K562 (cell line): Measurements from ENCODE around the gene ODAD4. TPM values are rescaled to one million over a fixed set of nuclear protein-coding genes. Genes with fewer than 3 reads are reported as not detected.

Source experiments
- EP400 ChIP-seq: fragments of 450-650 bp; IDR thresholded peaks from 2 replicates; pipeline ENCODE4 v1.6.1; 2017; ENCODE audit warnings: antibody characterized with exemption, mild to moderate bottlenecking, moderate library complexity
- HINFP ChIP-seq: fragments of 450-650 bp; conservative IDR thresholded peaks from 2 replicates; pipeline ENCODE4 v1.6.1; 2016; ENCODE audit warnings: missing genetic modification characterization, low read depth, mild to moderate bottlenecking, control low read depth, missing compliant biosample characterization
- HNRNPLL ChIP-seq: fragments of 200-400 bp; formaldehyde crosslinking; IDR thresholded peaks from 2 replicates; pipeline ENCODE4 v1.6.1; 2017; ENCODE audit warnings: low read length, low read depth, mild to moderate bottlenecking; ENCODE audit not compliant: poor library complexity, severe bottlenecking
- MLLT1 ChIP-seq, 2 experiments: fragments of 450-650 bp; IDR thresholded peaks; 2 replicates each; pipeline ENCODE4 v1.6.1; 2016
- PBX2 ChIP-seq, 2 experiments: IDR thresholded peaks in 1 of 2; conservative IDR thresholded peaks in 1 of 2; 2 replicates each; pipeline ENCODE4 v1.6.1; 2016; ENCODE audit warnings: low read depth in 2 of 2, mild to moderate bottlenecking in 1 of 2, missing compliant biosample characterization in 1 of 2, missing genetic modification characterization in 1 of 2, moderate library complexity in 1 of 2
- TFAP4 ChIP-seq: sonication (generic); formaldehyde crosslinking; IDR thresholded peaks from 2 replicates; pipeline ENCODE4 v1.8.0; 2022; ENCODE audit warnings: missing genetic modification reagents, mild to moderate bottlenecking, moderate library complexity, borderline replicate concordance
- polyA plus RNA-seq, 8 experiments: library from polyadenylated mRNA; depleted of rRNA in 4 of 8; stranded (reverse) in 5 of 8; unstranded in 3 of 8; fragments of >200 nt; fragmentation: Nextera tagmentation in 2 of 8; fragmentation: Illumina TruSeq in 1 of 8; extraction: Ambion mirVana in 2 of 8; extraction: Trizol in 1 of 8; gene quantifications; 2 replicates each; pipeline versions ENCODE4 v1.2.1 to v1.2.3, GENCODE V29; 2011 to 2014; ENCODE audit warnings: inconsistent platforms in 1 of 8, missing spikeins in 1 of 8
- total RNA-seq, 7 experiments: library from RNA; depleted of rRNA in 6 of 7; stranded (reverse); fragments of >200 nt in 6 of 7; fragmentation: Illumina TruSeq in 2 of 7; extraction: Trizol in 2 of 7; gene quantifications; 2 replicates each; pipeline versions ENCODE4 v1.2.1 to v1.2.3, GENCODE V29; 2011 to 2021; ENCODE audit warnings: low replicate concordance in 1 of 7
- TF ChIP-seq, protein P1 (sequence below), 3 experiments: IDR thresholded peaks in 2 of 3; conservative IDR thresholded peaks in 1 of 3; 2 replicates each; pipeline ENCODE4 v1.5.1; 2011 to 2012; ENCODE audit warnings: low read length in 3 of 3, mild to moderate bottlenecking in 3 of 3, control low read depth in 2 of 3, improper control_type of control experiment in 1 of 3, inconsistent platforms in 1 of 3, low read depth in 1 of 3, mixed read lengths in 1 of 3, moderate library complexity in 1 of 3; ENCODE audit not compliant: insufficient read depth in 2 of 3
- TF ChIP-seq, protein P2 (sequence below): fragments of 450-650 bp; conservative IDR thresholded peaks from 2 replicates; pipeline ENCODE4 v1.6.1; 2016; ENCODE audit warnings: missing genetic modification characterization, low read depth, mild to moderate bottlenecking, missing compliant biosample characterization, moderate library complexity
- TF ChIP-seq, protein P3 (sequence below): sonication (generic); formaldehyde crosslinking; IDR thresholded peaks from 2 replicates; pipeline ENCODE4 v1.9.0; 2022; ENCODE audit warnings: mild to moderate bottlenecking, missing genetic modification reagents

ODAD4 gene
- total and polyA plus RNA-seq, 9 of the 15 experiments (the other 6 are each of a cell fraction or from before 2014, with no cell fraction given): 0.09 to 0.98 (median 0.51) TPM

DNA sequence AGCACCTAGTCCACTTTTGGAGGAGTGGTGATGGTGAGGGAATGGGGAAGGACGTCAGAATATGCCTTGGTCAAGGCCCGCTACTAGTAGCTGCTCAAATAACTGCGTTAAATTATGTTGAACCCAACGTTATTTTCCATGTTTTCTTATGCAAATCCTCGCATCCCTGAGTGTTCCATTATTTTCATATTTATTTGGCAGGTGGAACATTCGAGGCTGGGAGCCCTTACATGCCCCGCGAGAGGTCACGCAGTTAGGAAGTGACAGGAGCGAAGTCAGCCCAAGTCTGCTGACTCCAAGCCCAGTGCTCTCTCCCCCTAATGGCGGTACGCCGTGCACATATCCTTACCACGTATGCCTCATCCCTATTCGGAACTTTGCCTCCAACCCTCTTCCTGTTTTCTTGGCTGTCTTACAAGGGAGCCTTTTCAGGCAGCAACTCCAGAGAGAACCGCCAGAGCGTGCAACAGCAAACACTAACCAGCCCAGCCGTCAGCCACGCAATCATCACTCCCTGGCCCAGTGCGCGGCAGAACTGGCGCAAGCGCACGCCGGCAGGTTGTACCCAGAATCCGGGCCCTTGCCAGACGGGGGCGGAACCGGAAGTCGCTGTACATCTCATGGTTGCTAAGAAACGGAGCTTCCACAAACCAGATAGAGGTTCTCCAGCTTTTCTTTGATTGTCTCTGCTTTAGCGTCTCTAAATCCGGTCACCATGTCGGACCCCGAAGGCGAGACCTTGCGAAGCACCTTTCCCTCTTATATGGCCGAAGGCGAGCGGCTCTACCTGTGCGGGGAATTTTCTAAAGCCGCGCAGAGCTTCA is at the start of gene ODAD4 (continued):
- no peak for TF ChIP-seq HINFP (tag)
- TF ChIP-seq EP400: peak; percentile 92
- TF ChIP-seq PBX2 (CRISPR knock-in tag; IDR thresholded peaks at IDR 0.05; ENCODE audit: low read depth): 0 out of 2 replicates have a peak, but pooled peaks have one; percentile 21
- no peak; the same call in 1 of the 2 replicates for TF ChIP-seq PBX2 (tag; conservative IDR thresholded peaks at IDR 0.05; ENCODE audit: low read depth)
- TF ChIP-seq, protein P1, sequence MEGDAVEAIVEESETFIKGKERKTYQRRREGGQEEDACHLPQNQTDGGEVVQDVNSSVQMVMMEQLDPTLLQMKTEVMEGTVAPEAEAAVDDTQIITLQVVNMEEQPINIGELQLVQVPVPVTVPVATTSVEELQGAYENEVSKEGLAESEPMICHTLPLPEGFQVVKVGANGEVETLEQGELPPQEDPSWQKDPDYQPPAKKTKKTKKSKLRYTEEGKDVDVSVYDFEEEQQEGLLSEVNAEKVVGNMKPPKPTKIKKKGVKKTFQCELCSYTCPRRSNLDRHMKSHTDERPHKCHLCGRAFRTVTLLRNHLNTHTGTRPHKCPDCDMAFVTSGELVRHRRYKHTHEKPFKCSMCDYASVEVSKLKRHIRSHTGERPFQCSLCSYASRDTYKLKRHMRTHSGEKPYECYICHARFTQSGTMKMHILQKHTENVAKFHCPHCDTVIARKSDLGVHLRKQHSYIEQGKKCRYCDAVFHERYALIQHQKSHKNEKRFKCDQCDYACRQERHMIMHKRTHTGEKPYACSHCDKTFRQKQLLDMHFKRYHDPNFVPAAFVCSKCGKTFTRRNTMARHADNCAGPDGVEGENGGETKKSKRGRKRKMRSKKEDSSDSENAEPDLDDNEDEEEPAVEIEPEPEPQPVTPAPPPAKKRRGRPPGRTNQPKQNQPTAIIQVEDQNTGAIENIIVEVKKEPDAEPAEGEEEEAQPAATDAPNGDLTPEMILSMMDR (IDR thresholded peaks at IDR 0.05 in 2 of 3, conservative IDR thresholded peaks at IDR 0.05 in 1 of 3; ENCODE audit: insufficient read depth in 2 of 3, low read depth in 1 of 3, low read length in 3 of 3): peak; percentile 65 to 72 (median 69)
- TF ChIP-seq, protein P2, sequence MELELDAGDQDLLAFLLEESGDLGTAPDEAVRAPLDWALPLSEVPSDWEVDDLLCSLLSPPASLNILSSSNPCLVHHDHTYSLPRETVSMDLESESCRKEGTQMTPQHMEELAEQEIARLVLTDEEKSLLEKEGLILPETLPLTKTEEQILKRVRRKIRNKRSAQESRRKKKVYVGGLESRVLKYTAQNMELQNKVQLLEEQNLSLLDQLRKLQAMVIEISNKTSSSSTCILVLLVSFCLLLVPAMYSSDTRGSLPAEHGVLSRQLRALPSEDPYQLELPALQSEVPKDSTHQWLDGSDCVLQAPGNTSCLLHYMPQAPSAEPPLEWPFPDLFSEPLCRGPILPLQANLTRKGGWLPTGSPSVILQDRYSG (tag): no peak
- peak; percentile 93 for TF ChIP-seq HNRNPLL
- TF ChIP-seq, protein P3, sequence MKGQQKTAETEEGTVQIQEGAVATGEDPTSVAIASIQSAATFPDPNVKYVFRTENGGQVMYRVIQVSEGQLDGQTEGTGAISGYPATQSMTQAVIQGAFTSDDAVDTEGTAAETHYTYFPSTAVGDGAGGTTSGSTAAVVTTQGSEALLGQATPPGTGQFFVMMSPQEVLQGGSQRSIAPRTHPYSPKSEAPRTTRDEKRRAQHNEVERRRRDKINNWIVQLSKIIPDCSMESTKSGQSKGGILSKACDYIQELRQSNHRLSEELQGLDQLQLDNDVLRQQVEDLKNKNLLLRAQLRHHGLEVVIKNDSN: no peak
- TF ChIP-seq TFAP4 (CRISPR knock-in tag): peak; percentile 87
- TF ChIP-seq MLLT1 (IDR thresholded peaks at IDR 0.05): peak; percentile 57 to 72; a peak in 2 of 4 replicates
